Endometrial microvascular endothelial cells (primary cell): ENCODE measurements around the gene KLHL29. TPM values are rescaled to one million over a fixed set of nuclear protein-coding genes. Genes with fewer than 3 reads are reported as not detected.
"Not testable (repeated sequence)": the region's sequence is repeated elsewhere in the genome, so short reads cannot be mapped to it uniquely, and the experiment has no call there.

ENCODE experiments used
- in situ Hi-C: cut with HindIII; loops from 2 replicates; pipeline ENCODE4 v1.10.0; 2017; ENCODE audit warnings: low sequenced_read_pairs, low pct_unique_long_range_greater_than_20kb; ENCODE audit errors: inconsistent ontology term
- total RNA-seq: library from RNA; depleted of rRNA; stranded (reverse); fragments of >200 nt; gene quantifications from one replicate; pipeline ENCODE4 v1.2.3, GENCODE V29; 2015; ENCODE audit errors: inconsistent ontology term

The KLHL29 gene
- total RNA-seq, 1 donor from 2014 or later, result 4.0 TPM

DNA sequence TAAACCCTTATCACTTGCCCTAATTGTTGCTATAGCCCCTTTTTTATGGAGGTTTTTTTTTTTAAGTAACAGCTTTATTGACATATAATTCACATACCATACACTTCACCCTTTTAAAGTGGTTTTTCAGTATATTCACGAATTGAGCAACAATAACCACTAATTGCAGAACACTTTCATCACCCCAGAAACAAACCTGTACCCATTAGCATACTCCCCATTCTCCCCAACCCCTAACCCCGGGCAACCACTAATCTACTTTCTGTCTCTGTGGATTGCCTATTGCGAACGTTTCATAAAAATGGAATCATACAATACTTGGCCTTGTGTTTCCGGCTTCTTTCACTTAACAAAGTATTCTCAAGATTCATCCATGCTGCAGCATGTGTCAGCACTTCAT is 328.4 kb downstream of the KLHL29 start:
- in situ Hi-C loops, result no loop called here

- in situ Hi-C loops, result no loop called here
Observed at GRCh38 chr2:23718931-23719700, 334.1 kb downstream of the KLHL29 start.

DNA sequence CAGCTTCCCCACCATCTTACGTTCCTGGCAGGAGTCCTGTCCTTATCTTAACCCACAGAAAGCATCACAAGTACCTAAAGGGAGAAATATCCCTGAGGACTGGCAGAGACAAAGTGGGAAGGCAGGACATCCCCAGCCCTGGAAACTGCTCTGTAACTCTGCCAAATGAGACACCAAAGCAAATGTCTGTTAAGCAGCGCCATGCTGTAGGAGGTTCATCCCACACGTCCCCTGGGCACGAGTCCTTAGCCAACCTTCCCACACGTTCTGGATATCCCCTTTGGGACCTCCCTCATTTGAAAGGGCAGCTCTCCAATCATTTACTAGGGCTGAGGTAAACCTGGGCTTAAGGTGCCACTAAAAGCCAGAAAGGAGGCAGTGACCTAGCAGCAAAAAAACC is 334.7 kb downstream of the KLHL29 start:
- in situ Hi-C loops, result no loop called here

GRCh38 chr2:23720705-23721453 is 335.9 kb downstream of the KLHL29 start:
- in situ Hi-C loops, result no loop called here

DNA sequence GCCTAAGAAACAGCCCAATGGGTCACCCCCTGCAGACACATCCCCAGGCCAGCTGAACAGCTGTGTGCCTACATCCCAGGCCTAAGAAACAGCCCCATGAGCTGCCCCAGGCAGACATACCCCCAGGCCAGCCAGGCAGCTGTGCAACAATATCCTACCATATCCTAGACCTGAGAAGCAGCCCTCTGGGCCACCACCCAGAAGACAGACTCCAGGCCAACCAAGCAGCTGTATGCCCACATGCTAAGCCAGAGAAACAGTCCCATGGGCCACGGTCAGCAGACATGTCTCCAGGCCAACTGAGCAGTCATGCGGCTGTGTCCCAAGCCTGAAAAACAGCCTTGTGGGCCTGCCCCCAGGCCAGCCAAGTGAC is 336.5 kb downstream of the KLHL29 start:
- in situ Hi-C loops, result no loop called here

DNA sequence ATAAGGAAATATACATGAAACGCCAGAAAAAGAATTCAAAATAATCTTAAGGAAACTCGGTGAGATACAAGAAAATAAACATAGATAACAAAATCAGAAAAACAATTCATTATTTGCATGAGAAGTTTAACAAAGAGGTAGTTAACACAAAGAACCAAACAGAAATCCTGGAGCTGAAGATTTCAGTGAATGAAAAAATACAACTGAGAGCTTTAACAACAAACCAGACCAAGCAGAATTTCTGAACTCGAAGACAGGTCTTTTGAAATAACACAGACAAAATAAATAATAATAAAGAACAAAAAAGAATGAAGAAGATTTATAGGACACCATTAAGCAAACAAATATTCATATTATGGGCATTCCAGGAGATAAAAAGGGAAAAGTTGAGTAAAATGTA is 337.3 kb downstream of the KLHL29 start:
- in situ Hi-C loops, result no loop called here

GRCh38 chr2:23723029-23723428 is 338.1 kb downstream of the KLHL29 start:
- in situ Hi-C loops, result not testable (repeated sequence)

DNA sequence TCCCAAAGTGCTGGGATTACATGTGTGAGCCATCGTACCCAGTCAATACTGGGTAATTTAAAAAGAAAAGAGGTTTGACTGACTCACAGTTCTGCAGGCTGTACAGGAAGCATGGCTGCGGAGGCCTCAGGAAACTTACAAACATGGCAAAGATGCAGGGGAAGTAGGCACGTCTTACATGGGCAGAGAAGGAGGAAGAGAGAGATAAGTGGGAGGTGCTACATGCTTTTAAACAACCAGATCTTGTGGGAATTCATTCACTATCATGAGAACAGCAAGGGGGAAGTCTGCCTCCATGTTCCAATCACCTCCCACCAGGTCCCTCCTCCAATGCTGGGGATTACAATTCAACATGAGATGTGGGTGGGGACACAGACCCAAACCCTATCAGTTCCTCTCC is 349.4 kb downstream of the KLHL29 start:
- in situ Hi-C loops, result no loop called here

DNA sequence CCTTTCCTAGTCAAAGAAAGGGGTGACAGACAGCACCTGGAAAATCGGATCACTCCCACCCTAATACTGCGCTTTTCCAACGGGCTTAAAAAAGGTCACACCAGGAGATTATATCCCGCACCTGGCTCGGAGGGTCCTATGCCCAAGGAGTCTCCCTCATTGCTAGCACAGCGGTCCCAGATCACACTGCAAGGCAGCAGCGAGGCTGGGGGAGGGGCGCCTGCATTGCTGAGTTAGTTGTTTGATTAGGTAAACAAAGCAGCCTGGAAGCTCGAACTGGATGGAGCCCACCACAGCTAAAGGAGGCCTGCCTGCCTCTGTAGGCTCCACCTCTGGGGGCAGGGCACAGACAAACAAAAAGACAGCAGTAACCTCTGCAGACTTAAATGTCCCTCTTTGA is 351.8 kb downstream of the KLHL29 start:
- in situ Hi-C loops, result not testable (repeated sequence)

DNA sequence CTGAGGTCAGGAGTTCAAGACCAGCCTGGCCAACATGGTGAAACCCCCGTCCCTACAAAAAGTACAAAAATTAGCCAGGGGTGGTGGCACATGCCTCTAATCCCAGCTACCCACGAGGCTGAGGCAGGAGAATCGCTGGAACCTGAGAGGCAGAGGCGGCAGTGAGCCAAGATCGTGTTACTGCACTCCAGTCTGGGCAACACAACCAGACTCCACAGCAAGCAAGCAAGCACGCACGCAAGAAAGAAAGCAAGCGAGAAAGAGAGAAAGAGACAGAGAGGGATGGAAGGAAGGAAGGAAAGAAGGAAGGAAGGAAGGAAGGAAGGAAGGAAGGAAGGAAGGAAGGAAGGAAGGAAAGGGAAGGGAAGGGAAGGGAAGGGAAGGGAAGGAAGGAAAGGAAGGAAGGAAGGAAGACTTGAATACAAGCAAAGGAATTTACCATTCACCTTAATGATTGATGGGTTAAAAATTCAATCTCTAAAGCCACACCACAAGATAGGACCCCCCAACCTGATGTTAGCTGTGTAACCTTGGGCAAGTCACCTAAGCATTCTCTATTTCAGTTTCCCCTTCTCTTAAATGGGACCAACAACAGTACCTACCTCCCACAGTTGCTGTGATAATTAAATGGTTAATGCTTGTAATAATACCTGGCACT is 360.2 kb downstream of the KLHL29 start:
- in situ Hi-C loops, result no loop called here

DNA sequence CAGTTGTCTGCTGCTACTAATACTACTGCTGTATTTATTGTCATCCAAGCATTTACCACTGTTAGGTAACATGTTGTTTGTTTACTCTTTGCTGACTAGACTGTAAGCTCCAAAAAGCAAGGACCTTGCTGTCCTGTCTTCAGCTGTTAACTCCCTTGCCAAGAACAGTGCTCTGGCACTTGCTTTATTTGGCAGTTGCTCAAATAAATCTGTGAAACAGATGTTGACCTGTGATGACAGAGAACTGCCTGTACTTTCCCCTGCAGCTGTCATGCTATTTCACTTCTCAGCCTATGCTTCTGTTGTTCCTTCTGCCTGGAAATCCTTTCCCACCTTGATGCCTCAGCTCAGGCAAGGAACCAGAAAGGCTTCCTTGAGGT is 360.7 kb downstream of the KLHL29 start:
- in situ Hi-C loops, result no loop called here

DNA sequence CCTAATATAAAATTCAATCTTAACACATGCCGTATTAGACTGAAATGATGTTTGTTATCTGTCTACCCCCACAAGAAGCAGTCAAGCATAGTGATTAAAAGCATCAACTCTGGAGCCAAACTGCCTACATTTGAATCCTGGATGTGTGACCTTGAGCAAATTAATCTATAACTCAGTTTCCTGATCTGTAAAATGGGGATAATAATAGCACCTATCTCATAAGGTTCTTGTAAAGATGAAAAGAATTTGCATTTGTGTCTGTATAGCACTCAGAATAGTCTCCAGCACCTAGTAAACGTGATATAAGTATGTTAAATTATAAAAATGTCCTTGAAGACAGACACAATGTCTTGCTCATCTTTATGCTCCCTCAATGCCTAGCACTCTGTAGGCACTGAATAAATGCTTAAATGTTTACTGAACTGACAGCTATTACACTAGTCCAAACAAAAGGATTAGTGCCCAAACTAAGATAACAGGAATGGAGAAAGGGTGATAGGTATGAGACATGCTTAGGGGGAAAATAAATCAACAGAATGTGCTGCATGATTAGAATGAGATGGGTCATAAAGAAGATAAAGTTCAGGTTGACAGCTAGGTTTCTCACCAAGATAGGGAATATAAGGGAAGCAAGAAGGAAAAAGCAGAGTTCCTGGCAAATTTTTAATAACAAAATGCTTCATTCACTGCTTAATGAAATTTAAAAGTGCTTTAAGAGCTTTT is 361.3 kb downstream of the KLHL29 start:
- in situ Hi-C loops, result no loop called here

DNA sequence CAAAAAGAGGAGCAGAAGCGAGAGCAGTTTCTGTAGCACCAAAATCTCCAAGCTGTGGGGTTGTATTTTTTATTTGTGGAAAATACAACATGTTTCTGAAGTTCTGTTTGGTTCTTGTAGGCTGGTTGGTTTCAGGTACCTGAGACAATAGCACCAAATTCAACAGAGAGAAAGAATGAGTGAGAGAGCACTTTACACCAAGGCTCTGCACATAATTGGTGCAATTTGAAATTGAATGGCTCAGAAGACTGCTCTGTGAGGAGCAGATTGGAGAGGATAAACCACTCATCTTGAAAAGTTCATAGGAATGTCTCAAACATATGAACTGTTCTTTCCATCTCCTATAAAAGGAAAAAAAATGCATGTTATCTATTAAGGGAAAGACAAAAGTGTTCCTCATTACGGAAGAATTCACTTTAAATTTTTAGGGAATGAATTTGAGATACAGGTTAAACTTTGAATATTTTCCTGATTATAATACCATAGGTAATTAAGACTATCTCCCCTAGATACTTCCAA is 366.8 kb downstream of the KLHL29 start:
- in situ Hi-C loops, result no loop called here

DNA sequence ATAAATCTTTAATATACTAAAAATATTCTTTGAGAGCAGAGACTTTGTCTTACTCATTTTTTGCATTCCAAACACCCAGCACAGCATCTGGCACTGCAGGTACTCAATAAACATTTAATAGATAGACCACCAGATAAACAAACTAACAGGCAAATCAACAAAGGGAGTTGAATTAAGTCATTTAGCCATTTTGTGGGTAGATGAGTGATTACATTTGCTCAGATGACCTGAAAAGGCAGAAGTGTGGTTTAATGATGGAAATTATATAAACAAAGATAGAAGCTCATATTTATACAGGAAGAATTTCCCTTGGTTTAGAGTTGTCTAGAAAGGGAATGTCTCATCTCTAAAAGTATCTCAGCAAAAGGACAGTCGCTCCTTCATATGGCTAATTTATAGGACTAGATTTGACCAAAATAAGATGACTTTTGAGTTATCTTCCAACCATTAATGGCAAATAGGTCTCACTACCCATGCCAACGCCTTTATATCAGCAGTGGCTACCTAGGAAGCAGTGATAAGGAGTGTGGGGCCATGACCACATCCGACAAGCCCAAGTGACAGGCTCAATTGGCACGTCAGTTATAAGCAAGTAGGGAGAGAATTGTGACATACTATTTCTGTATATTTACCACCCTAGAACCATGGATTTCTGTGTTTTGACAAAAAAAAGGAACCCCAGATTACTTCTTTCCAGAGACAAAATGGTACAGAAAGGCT is 368.5 kb downstream of the KLHL29 start:
- in situ Hi-C loops, result no loop called here

DNA sequence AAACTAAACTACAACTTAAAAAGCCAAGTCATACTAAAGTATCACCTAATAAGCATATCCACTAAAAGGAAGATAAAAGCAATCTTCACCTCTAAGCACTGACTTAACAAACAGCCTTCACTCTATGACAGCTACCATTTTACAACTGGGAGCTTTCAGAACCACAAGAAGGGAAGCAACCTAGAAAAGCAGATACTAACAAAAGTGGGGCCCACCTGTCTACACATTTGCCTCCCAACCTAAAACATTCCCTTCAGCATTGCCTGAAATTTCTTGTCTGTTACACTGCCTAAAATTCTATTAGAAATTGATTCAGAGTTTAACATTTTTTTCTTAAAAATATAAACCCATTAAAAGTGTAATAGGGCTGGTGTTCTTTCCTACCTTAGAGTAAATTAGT is 370.0 kb downstream of the KLHL29 start:
- in situ Hi-C loops, result no loop called here

DNA sequence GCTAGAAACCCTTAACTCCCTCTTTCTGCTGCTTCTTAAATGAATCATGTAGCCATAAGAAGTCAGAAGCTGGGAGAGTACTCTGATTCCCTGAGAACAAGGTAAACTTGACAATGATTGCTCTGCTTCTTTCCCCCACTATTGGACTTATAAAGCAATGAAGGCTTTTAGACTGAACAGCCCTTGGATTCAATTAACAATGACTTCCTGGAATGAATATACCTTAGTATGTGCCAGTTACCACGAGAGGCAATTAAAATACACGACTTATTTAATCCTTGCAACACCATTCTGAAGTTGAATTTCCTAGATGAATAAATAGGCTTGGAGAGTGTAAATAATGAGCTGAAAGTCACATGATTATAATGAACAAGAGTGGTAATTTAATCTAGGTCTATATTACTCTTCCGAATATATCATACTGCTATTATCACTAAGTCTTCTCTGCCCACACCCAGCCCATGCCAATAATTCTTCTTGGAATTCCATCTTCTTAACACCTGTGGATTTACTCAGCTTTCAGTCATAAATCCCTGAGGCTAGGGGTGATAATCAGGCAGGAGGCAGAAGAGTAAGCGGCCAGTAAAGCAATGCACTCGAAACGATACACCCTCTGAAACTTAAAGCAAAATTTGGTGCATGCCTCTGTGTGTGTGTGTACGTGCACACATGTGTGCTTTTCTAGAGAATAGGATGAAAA is 371.8 kb downstream of the KLHL29 start:
- in situ Hi-C loops, result no loop called here

GRCh38 chr2:23757686-23758433 is 372.9 kb downstream of the KLHL29 start:
- in situ Hi-C loops, result no loop called here
